GM19468 (cell line): Measurements from ENCODE around the gene NIN.

ENCODE experiments used
- ATAC-seq: cut with Tn5 transposase; IDR thresholded peaks from one replicate; pipeline ENCODE4 v1.9.1; 2021; ENCODE audit warnings: mild to moderate bottlenecking, moderate library complexity, moderate number of reproducible peaks; ENCODE audit not compliant: unreplicated experiment; ENCODE audit errors: extremely low read depth

The NIN gene, protein sequence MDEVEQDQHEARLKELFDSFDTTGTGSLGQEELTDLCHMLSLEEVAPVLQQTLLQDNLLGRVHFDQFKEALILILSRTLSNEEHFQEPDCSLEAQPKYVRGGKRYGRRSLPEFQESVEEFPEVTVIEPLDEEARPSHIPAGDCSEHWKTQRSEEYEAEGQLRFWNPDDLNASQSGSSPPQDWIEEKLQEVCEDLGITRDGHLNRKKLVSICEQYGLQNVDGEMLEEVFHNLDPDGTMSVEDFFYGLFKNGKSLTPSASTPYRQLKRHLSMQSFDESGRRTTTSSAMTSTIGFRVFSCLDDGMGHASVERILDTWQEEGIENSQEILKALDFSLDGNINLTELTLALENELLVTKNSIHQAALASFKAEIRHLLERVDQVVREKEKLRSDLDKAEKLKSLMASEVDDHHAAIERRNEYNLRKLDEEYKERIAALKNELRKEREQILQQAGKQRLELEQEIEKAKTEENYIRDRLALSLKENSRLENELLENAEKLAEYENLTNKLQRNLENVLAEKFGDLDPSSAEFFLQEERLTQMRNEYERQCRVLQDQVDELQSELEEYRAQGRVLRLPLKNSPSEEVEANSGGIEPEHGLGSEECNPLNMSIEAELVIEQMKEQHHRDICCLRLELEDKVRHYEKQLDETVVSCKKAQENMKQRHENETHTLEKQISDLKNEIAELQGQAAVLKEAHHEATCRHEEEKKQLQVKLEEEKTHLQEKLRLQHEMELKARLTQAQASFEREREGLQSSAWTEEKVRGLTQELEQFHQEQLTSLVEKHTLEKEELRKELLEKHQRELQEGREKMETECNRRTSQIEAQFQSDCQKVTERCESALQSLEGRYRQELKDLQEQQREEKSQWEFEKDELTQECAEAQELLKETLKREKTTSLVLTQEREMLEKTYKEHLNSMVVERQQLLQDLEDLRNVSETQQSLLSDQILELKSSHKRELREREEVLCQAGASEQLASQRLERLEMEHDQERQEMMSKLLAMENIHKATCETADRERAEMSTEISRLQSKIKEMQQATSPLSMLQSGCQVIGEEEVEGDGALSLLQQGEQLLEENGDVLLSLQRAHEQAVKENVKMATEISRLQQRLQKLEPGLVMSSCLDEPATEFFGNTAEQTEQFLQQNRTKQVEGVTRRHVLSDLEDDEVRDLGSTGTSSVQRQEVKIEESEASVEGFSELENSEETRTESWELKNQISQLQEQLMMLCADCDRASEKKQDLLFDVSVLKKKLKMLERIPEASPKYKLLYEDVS (N-terminal part only)

GRCh38 chr14:50830932-50831725 is at the start of gene NIN:
Gene NIN, minus strand, starts transcription at chr14:50831162. Its CDS starts 9,106 bp downstream, at chr14:50822056.
- peak; percentile 67 for ATAC-seq

GRCh38 chr14:50875359-50876070 is 44.6 kb upstream of the NIN start:
- peak; percentile 81 for ATAC-seq

GRCh38 chr14:50874757-50875156 is 43.8 kb upstream of the NIN start:
- no peak for ATAC-seq

DNA sequence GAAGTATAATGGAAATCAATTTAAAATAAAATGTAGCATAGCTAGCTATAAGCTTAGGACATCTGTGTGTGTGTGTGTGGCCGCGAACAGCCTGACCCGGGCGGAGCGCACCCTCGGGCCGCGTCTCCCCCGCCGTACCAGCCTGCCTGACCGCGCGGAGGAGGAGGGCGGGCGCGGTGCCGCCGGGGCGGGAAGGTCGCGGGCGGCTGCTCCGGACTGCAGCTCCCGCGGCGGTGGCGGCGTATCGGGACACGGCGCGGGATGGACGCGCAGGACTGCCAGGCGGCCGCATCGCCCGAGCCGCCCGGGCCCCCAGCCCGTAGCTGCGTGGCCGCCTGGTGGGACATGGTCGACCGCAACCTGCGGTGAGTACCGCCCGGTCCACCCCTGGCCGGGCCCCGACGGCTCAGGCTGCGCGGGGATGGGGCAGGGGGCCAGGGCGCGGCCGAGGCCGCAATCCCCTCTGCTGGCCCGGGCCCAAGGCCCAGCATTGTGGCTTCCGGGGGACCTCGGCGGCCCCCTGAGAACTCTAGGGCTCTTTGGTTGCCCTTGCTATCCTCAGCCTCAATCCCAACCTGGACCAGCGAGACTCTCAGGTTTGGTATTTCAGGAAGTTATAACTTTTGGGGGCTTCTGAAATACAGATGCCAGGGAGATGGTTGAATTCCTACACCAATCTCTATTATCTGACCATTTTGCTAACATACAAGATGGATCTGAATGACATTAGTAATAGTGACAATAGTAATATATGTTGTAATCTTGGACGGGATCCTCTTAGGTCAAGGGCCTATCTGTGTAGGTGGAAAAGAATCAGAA is 41.2 kb upstream of the NIN start, which contains the start of gene ABHD12B:
Gene ABHD12B (plus strand): TSS at position 140 of the 819 bp plus-strand sequence. CDS start 122 bp downstream, at position 262.
- ATAC-seq, result no peak

GRCh38 chr14:50871228-50871627 is 40.3 kb upstream of the NIN start:
- no peak for ATAC-seq

GRCh38 chr14:50865391-50866076 is 34.6 kb upstream of the NIN start:
- ATAC-seq, result no peak

- ATAC-seq, result no peak
Measured at GRCh38 chr14:50864946-50865345, 34.0 kb upstream of the NIN start.

DNA sequence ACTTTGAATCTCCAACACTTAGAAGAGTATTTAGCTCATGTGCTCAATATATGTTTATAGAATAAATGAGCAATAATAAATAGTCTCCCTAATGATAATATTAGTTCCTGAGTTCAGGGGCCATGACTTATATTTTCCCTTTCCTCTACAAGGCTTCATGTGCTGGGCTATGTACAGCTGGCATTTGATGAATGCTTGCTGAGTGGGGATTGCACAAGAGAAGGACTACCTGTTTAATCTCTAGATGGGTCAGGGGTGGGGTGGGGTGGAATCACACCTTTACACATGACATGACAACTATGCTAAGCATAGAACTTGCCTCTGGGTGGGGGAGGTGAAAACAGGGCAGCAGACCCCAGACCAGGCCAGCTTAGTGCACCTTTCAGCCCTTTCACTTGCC is 33.3 kb upstream of the NIN start:
- ATAC-seq, result no peak

GRCh38 chr14:50862036-50862570 is 31.1 kb upstream of the NIN start:
- no peak for ATAC-seq

GRCh38 chr14:50860478-50861086 is 29.6 kb upstream of the NIN start:
- no peak for ATAC-seq

DNA sequence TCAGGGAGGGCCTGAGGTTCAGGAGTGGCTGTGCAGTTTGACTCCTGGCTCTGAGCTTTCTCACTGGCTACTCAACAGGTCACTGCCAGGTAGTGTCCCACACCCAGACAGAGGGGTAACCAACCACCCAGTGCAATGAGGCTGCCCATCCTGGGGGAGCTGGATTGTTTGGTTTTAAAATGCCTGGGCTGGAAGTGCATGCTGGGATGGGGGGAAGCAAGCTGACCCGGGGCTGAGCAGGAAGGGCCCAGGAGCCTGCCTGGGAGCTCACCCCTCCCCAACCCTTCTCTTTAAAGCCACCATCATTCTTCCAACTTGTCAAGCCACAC is 28.3 kb upstream of the NIN start:
- no peak for ATAC-seq

- no peak for ATAC-seq
Measured at GRCh38 chr14:50856660-50857059, 25.7 kb upstream of the NIN start.

GRCh38 chr14:50855558-50855957 is 24.6 kb upstream of the NIN start:
- no peak for ATAC-seq

DNA sequence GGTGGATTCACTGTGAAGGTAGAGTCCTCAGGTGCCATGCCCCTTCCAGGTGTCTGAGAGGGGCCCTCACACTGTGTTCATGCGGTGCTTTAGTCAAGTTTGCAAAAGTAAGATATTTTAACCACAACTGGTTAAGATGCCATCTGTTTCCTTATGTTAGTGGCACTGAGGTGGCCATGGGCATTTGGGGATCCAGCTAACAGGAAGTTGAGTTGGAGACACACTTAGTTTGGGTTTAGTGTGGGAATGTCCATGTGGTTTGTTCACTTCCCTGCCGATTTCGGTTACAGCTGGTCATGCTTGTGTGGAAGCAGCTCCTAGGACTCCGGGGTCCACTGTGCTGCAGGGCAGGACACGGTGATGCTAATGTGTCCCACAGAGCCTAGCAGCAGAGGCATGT is 23.6 kb upstream of the NIN start:
- ATAC-seq, result no peak

- ATAC-seq, result no peak
Measured at GRCh38 chr14:50853891-50854290, 22.9 kb upstream of the NIN start.

DNA sequence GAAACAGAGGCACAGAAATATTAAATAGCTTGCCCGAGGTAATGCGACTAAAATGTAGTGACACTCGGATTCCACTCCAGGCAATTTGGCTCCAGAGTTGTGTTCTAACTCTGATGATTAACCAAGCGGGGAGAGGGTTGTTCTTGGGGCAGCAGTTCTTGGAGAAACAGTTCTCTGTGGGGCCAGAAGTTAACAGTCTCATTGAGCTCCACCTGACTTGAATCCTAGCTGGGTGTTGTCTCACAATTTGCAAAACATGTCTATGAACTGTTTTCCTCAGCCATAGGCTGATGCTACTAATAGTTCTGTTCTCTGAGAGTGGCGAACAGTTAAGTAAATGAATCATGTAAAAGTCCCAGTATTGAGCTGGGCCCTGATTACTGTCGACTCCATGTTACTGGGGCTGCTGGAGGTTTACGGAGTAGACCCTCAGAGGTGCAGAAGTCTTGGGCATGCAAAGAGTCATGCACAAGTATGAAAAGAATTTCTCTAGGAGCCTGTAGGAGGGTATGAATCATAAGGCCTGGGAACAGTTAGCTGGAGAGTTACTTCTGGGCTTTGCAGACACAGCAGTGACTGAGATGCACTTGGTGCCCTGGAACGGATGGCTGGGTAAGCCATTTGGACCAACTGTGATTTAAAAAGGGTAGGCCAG is 15.4 kb upstream of the NIN start:
- no peak for ATAC-seq

DNA sequence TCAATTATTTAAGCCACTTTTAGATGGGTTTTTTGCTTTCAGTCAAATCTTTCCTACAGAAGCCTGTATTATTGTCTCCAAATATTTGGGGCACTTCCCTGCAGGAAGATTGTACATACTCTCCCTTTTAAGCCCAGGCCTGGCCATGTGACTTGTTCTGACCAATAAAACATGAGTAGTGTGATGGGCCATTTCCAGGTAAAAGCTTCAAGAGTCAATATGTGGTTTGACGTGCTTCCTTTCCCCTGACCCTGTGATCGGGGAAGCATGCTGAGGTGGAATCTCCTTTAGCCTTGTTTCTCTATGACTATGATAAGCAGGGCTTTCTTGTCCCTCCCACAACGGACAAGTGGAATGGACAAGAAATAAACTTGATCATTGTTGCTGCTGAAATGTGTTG is 14.2 kb upstream of the NIN start:
- no peak for ATAC-seq
